Vagina (tissue), 2 donors: ENCODE results near the gene RASAL3. TPM values are rescaled to one million over a fixed set of nuclear protein-coding genes. Genes with fewer than 3 reads are reported as not detected.

ENCODE experiments used
- DNase-seq, 2 donors: peaks; one replicate each; pipeline ENCODE4 v3.0.0-alpha.2; 2017; ENCODE audit errors: extremely low spot score in 2 of 2
- H3K27ac ChIP-seq: fragments of 200-600 bp; sonication (generic); one replicate; pipeline ENCODE4 v1.5.1; 2019
- H3K27me3 ChIP-seq: fragments of 200-600 bp; sonication (generic); one replicate; pipeline ENCODE4 v1.5.1; 2019
- H3K36me3 ChIP-seq, 2 donors: fragments of 200-600 bp; sonication (generic); one replicate each; pipeline ENCODE4 v1.5.1; 2017 to 2019
- H3K4me1 ChIP-seq: fragments of 200-600 bp; sonication (generic); one replicate; pipeline ENCODE4 v1.5.1; 2019
- H3K4me3 ChIP-seq, 2 donors: fragments of 200-600 bp; sonication (generic); 1 replicate in 1 of 2; 2 replicates in 1 of 2; pipeline ENCODE4 v1.5.1; 2016 to 2019
- H3K9me3 ChIP-seq: fragments of 200-600 bp; sonication (generic); one replicate; pipeline ENCODE4 v1.5.1; 2019
- CTCF ChIP-seq, 3 experiments: fragments of 450-650 bp in 2 of 3; fragments of 200-600 bp in 1 of 3; sonication (generic) in 1 of 3; IDR thresholded peaks; one replicate each; pipeline ENCODE4 v1.5.1; 2017 to 2019; ENCODE audit warnings: antibody characterized with exemption in 3 of 3, mild to moderate bottlenecking in 2 of 3, moderate library complexity in 2 of 3
- POLR2A ChIP-seq, 2 donors: fragments of 450-650 bp; IDR thresholded peaks; one replicate each; pipeline ENCODE4 v1.6.1; 2017; ENCODE audit warnings: antibody characterized with exemption in 2 of 2, mild to moderate bottlenecking in 2 of 2, moderate library complexity in 2 of 2
- POLR2AphosphoS5 ChIP-seq, 2 donors: sonication (generic); formaldehyde crosslinking; IDR thresholded peaks; one replicate each; pipeline ENCODE4 v1.9.0; 2017; ENCODE audit warnings: antibody characterized with exemption in 2 of 2, mild to moderate bottlenecking in 2 of 2, low read depth in 1 of 2; ENCODE audit not compliant: insufficient read depth in 1 of 2
- intact Hi-C: fragments of 100-400 bp; cut with DNase I; formaldehyde crosslinking; loops from one replicate; pipeline ENCODE4 v1.15.1; 2023
- total RNA-seq: library from RNA; depleted of rRNA; stranded (reverse); fragments of >200 nt; gene quantifications from one replicate; pipeline ENCODE4 v1.2.3, GENCODE V29; 2016

RASAL3 gene
- total RNA-seq, 1 donor from 2014 or later = 7.9 TPM

- intact Hi-C loops = loop anchor here (10.0 kb wide), 1 partner anchor 165 kb away; no protein-coding TSS in a partner anchor
- Histone ChIP-seq H3K4me1 (peaks cover 43% of the 10 kb centered on the region), H3K9me3 (no peaks in the 10 kb centered on the region), H3K27ac (no peak overlapping the region), H3K27me3 (no peaks in the 10 kb centered on the region), H3K36me3 (peaks cover 0 to 21% of the 10 kb centered on the region in 2 donors), H3K4me3 (no peak overlapping the region)
- no peak for TF ChIP-seq POLR2AphosphoS5 (IDR thresholded peaks at IDR 0.05; ENCODE audit: insufficient read depth in 1 of 2, low read depth in 1 of 2)
- TF ChIP-seq CTCF (IDR thresholded peaks at IDR 0.05) = no peak
- TF ChIP-seq POLR2A (IDR thresholded peaks at IDR 0.05) = no peak
- DNase-seq = no peak
Measured at GRCh38 chr19:15429825-15430467, 34.4 kb downstream of the RASAL3 start.

- Histone ChIP-seq H3K27ac (no peak overlapping the region), H3K4me1 (peaks cover 43% of the 10 kb centered on the region), H3K4me3 (no peak overlapping the region), H3K9me3 (no peaks in the 10 kb centered on the region), H3K27me3 (no peaks in the 10 kb centered on the region), H3K36me3 (peaks cover 0 to 29% of the 10 kb centered on the region in 2 donors)
- no peak for TF ChIP-seq CTCF (IDR thresholded peaks at IDR 0.05)
- TF ChIP-seq POLR2AphosphoS5 (IDR thresholded peaks at IDR 0.05; ENCODE audit: insufficient read depth in 1 of 2, low read depth in 1 of 2) = no peak
- TF ChIP-seq POLR2A (IDR thresholded peaks at IDR 0.05) = no peak
- intact Hi-C loops = no loop called here
- DNase-seq = no peak
Measured at GRCh38 chr19:15428956-15429824, 35.2 kb downstream of the RASAL3 start.

- no peak overlapping the region for H3K4me3 ChIP-seq
- TF ChIP-seq POLR2A (IDR thresholded peaks at IDR 0.05) (no peak), CTCF (IDR thresholded peaks at IDR 0.05) (no peak), POLR2AphosphoS5 (IDR thresholded peaks at IDR 0.05; ENCODE audit: insufficient read depth in 1 of 2, low read depth in 1 of 2) (no peak)
- no peaks in the 10 kb centered on the region for H3K27me3 ChIP-seq
- peaks cover 36% of the 10 kb centered on the region for H3K4me1 ChIP-seq
- H3K27ac ChIP-seq = no peak overlapping the region
- H3K9me3 ChIP-seq = no peaks in the 10 kb centered on the region
- intact Hi-C loops = no loop called here
- no peak for DNase-seq
- peaks cover 0 to 40% of the 10 kb centered on the region in 2 donors for H3K36me3 ChIP-seq
Measured at GRCh38 chr19:15427991-15428471, 36.3 kb downstream of the RASAL3 start.

- DNase-seq = no peak
- Histone ChIP-seq H3K27me3 (no peaks in the 10 kb centered on the region), H3K9me3 (no peaks in the 10 kb centered on the region), H3K4me1 (peaks cover 41% of the 10 kb centered on the region), H3K36me3 (peaks cover 0 to 47% of the 10 kb centered on the region in 2 donors), H3K27ac (no peak overlapping the region), H3K4me3 (no peak overlapping the region)
- no peak for TF ChIP-seq CTCF (IDR thresholded peaks at IDR 0.05)
- TF ChIP-seq POLR2A (IDR thresholded peaks at IDR 0.05) = no peak
- TF ChIP-seq POLR2AphosphoS5 (IDR thresholded peaks at IDR 0.05; ENCODE audit: insufficient read depth in 1 of 2, low read depth in 1 of 2) = no peak
- intact Hi-C loops = no loop called here
Measured at GRCh38 chr19:15427350-15427700, 37.0 kb downstream of the RASAL3 start.
